ENCODE results near the gene SCUBE3.
A peak's percentile ranks its signal among the peaks of the same experiment; 100 is the strongest.

The SCUBE3 gene

DNA sequence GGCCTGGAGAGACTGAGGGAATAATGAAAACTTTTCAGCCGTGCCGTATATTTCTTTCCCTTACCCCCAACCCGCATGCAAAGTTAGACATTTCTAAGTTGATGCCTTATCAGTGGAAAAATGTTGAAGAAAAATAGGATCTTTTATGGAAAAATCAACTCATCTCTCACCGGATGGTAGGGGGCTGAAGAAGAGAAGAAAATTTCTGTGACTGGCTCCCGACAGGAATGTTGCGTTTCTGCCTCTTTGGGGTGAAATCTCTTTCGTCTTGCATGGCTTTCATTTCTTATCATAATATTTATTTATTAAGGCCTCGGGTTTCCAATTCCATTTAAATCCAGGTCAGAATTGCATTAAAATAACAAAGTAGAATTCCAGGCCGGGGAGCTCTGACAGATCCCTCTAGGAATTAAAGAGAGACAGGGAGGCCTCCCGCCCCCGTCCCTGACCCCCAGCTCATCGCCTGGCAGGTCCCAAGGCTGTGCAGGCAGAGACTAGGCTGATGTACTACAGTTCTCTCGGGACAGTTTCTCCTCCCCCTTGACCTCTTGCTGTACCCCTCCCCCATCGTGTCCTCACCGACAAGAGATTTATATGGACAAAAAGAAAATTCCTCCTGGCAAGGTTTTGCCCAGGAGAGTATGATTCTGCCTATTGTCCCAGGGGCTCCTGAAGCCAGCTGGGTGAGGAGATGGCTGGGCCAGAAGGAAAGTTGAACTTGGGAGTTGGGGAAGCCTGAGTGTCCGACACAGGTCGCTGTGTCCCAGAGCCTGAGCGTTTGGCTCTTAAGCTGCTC is 1.3 kb downstream of the SCUBE3 start:
- in situ Hi-C loops (cut with MboI; ENCODE audit: low pct_unique_long_range_greater_than_20kb, low sequenced_read_pairs, unreplicated experiment) = loop anchor here (25.0 kb wide), 1 partner anchor 228 kb away; no protein-coding TSS in a partner anchor
- TF ChIP-seq, protein P1, sequence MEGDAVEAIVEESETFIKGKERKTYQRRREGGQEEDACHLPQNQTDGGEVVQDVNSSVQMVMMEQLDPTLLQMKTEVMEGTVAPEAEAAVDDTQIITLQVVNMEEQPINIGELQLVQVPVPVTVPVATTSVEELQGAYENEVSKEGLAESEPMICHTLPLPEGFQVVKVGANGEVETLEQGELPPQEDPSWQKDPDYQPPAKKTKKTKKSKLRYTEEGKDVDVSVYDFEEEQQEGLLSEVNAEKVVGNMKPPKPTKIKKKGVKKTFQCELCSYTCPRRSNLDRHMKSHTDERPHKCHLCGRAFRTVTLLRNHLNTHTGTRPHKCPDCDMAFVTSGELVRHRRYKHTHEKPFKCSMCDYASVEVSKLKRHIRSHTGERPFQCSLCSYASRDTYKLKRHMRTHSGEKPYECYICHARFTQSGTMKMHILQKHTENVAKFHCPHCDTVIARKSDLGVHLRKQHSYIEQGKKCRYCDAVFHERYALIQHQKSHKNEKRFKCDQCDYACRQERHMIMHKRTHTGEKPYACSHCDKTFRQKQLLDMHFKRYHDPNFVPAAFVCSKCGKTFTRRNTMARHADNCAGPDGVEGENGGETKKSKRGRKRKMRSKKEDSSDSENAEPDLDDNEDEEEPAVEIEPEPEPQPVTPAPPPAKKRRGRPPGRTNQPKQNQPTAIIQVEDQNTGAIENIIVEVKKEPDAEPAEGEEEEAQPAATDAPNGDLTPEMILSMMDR (IDR thresholded peaks at IDR 0.05; ENCODE audit: extremely low read depth, insufficient read depth, missing control alignments) = no peak
- DNase-seq (ENCODE audit: low spot score) = no peak

DNA sequence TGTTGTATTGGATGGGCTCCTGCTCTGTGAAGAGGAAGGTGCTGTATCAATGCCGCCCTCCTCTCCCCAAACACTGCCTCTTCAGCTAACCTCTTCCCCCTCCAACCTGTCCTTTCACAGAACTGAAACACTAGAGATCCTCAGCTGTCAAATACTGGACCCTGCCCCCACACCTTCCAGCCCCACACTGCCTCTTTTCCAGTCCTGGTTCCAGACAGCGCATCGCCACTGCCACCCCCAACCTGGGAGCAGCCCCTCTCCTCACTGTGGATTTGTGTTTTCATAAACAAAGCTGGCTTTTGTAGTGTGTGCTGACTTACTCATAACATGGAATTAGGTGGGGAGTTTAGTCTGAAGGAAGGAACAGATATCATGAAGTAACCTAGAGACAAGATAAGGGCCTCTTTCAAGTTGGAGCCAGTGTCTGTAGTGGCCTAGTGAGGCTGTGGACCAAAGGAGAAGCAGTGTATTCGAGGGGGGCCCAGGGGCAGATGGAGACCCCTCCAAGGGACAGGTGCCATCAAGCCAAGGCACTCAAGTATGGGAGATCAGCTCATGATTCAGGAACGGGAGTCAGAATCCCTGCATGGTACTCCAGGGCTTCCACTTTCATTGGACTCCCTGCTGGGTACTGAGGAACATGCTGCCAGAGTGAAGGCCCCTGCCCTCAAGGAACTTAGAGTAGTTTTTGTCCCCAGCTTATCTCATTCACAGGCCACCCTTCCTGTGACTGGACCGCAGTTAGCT is 2.1 kb downstream of the SCUBE3 start:
- in situ Hi-C loops (cut with MboI; ENCODE audit: low pct_unique_long_range_greater_than_20kb, low sequenced_read_pairs, unreplicated experiment) = loop anchor here (25.0 kb wide), 1 partner anchor 229 kb away; no protein-coding TSS in a partner anchor
- TF ChIP-seq, protein P1 (IDR thresholded peaks at IDR 0.05; ENCODE audit: extremely low read depth, insufficient read depth, missing control alignments) = no peak
- peak; percentile 36 for DNase-seq (ENCODE audit: low spot score)

DNA sequence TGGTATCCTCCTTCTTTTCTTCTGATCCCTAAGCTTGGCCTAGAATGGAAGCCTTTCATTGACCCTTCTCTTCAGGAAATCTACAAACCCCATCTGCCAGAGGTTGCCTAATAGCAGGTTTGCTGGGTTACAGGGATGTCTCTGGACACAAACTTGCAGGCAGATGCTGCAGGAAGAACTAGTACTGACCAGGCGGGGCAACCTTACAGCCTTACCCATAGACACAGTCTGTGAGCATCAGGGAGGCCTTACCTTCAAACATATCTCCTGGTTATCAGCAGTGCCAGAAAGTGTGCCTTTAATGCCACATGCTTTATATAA is 2.6 kb downstream of the SCUBE3 start:
- DNase-seq (ENCODE audit: low spot score) = no peak
- in situ Hi-C loops (cut with MboI; ENCODE audit: low pct_unique_long_range_greater_than_20kb, low sequenced_read_pairs, unreplicated experiment) = loop anchor here (25.0 kb wide), 1 partner anchor 229 kb away; no protein-coding TSS in a partner anchor
- TF ChIP-seq, protein P1 (IDR thresholded peaks at IDR 0.05; ENCODE audit: extremely low read depth, insufficient read depth, missing control alignments) = no peak

DNA sequence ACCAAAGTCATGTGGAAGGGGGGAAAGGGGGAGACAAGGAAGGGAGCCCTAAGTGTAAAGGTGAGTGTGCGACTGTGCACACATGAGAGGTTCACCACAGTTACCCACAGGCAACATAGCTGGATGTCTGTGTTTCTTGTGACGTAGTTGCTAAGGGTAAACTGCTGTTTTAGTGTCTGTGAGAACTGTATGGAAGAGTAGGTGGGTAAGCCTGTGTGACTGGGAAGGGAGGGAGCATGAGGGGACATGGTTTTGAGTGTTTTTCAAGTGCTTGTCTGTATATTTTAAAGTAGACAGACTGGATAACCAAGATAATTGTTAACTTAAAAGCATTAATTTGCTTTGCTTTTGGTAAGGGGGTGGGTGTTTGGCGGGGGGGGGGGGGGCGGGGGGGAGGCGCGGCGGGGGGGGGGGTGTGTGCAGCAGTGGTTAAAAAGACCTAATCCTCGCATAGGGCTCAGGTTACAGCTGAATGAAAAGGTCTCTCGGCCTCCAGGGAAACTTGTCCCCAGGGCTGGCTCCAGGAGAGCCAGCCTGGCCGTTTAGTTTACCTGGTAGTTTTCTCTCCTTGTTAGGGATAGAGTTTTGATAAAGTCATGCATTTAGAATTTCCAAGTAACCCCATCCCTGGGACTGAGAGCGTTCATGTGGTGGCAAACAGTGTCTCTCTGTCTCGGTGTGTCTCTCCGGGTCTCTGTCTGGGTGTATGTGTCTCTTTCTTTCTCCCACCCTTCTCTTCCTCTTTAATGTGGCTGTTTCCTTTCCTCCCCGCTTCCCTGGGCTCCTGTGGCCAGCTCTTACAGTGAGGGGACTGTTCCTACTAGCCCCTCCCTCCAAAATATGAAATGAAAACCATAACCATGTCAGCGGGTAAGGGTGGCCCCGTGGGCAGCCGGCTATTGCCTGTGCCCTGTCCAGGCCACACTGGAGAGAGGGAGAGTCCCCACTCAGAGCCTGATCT is 3.4 kb downstream of the SCUBE3 start:
- TF ChIP-seq, protein P1 (IDR thresholded peaks at IDR 0.05; ENCODE audit: extremely low read depth, insufficient read depth, missing control alignments) = no peak
- DNase-seq (ENCODE audit: low spot score) = no peak
- in situ Hi-C loops (cut with MboI; ENCODE audit: low pct_unique_long_range_greater_than_20kb, low sequenced_read_pairs, unreplicated experiment) = loop anchor here (25.0 kb wide), 1 partner anchor 230 kb away; no protein-coding TSS in a partner anchor

DNA sequence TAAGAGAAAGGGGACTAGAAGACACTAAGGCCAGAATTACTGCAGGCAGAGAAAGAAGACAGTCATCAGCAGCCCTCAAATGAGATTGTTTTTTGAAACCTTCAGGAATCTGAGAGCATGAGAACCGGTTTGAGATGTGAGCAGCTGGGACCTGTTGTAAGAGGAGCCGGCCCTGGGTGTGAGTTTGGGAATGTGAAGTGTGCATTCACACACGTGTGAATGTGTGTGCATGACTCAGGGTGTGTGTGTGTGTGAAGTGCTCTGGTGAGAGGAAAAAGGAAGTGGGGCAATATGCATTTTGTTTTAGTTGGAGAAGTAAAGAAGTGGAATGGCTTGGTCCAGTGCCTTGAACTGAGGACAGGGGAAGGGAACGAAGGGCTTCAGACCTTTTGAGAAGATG is 4.3 kb downstream of the SCUBE3 start:
- no peak for DNase-seq (ENCODE audit: low spot score)
- in situ Hi-C loops (cut with MboI; ENCODE audit: low pct_unique_long_range_greater_than_20kb, low sequenced_read_pairs, unreplicated experiment) = loop anchor here (25.0 kb wide), 1 partner anchor 231 kb away; no protein-coding TSS in a partner anchor

More for the DNA sequence above, 4.3 kb downstream of the SCUBE3 start:
- TF ChIP-seq, protein P1 (IDR thresholded peaks at IDR 0.05; ENCODE audit: extremely low read depth, insufficient read depth, missing control alignments) = no peak
